ENCODE measurements around the gene PHOSPHO1.
A peak's percentile ranks its signal among the peaks of the same experiment; 100 is the strongest.

- TF ChIP-seq THYN1 (CRISPR knock-in tag; IDR thresholded peaks at IDR 0.05; ENCODE audit: borderline replicate concordance, low read depth) (no peak), ZNF687 (CRISPR knock-in tag; IDR thresholded peaks at IDR 0.05) (peak; percentile 55), PAWR (CRISPR knock-in tag; IDR thresholded peaks at IDR 0.05; ENCODE audit: borderline replicate concordance) (no peak), JUND (CRISPR knock-in tag; IDR thresholded peaks at IDR 0.05) (no peak), HDAC1 (CRISPR knock-in tag; IDR thresholded peaks at IDR 0.05) (no peak), ZNF263 (CRISPR knock-in tag; IDR thresholded peaks at IDR 0.05) (no peak), ZNF142 (CRISPR knock-in tag; IDR thresholded peaks at IDR 0.05) (no peak), FOXP1 (IDR thresholded peaks at IDR 0.05) (no peak), FOXP1 (CRISPR knock-in tag; IDR thresholded peaks at IDR 0.05) (no peak), SIN3A (IDR thresholded peaks at IDR 0.05; ENCODE audit: borderline replicate concordance, low read depth, low read length) (no peak)
Measured at GRCh38 chr17:49183341-49183740, 47.2 kb downstream of the PHOSPHO1 start.
